Upper lobe of left lung (tissue), 6 donors: ENCODE data around the gene ARVCF. TPM values are rescaled to one million over a fixed set of nuclear protein-coding genes. Genes with fewer than 3 reads are reported as not detected.

Experiments
- ATAC-seq, 2 donors: fragments of 200-7000 bp; cut with Tn5 transposase; one replicate each; pipeline ENCODE4 v1.9.1; 2022; ENCODE audit warnings: mild to moderate bottlenecking in 2 of 2, moderate library complexity in 2 of 2; ENCODE audit not compliant: low FRiP score in 2 of 2
- DNase-seq, 2 donors: peaks; one replicate each; pipeline ENCODE4 v3.0.0-alpha.2; 2019 to 2020
- H3K27ac ChIP-seq, 4 donors: fragments of 200-600 bp; sonication (generic); one replicate each; pipeline ENCODE4 v1.5.1; 2016 to 2019
- H3K27me3 ChIP-seq, 4 donors: fragments of 200-600 bp; sonication (generic); one replicate each; pipeline ENCODE4 v1.5.1; 2017 to 2019
- H3K36me3 ChIP-seq, 4 donors: fragments of 200-600 bp; sonication (generic); one replicate each; pipeline ENCODE4 v1.5.1; 2016 to 2019
- H3K4me1 ChIP-seq, 4 donors: fragments of 200-600 bp; sonication (generic); one replicate each; pipeline ENCODE4 v1.5.1; 2018 to 2019
- H3K4me3 ChIP-seq, 4 donors: fragments of 200-600 bp; sonication (generic); one replicate each; pipeline ENCODE4 v1.5.1; 2017 to 2019; ENCODE audit warnings: mild to moderate bottlenecking in 2 of 4, moderate library complexity in 1 of 4
- H3K9me3 ChIP-seq, 4 donors: fragments of 200-600 bp; sonication (generic); one replicate each; pipeline ENCODE4 v1.5.1; 2018 to 2019
- CTCF ChIP-seq, 6 experiments: fragments of 450-650 bp in 4 of 6; fragments of 200-600 bp in 2 of 6; sonication (generic) in 2 of 6; IDR thresholded peaks; one replicate each; pipeline ENCODE4 v1.5.1; 2016 to 2019; ENCODE audit warnings: antibody characterized with exemption in 6 of 6
- EP300 ChIP-seq, 4 donors: sonication (generic); formaldehyde crosslinking; IDR thresholded peaks; one replicate each; pipeline ENCODE4 v1.5.1; 2017; ENCODE audit warnings: antibody characterized with exemption in 4 of 4, control low read depth in 2 of 4
- POLR2A ChIP-seq, 4 donors: fragments of 450-650 bp; IDR thresholded peaks; one replicate each; pipeline ENCODE4 v1.5.1; 2016 to 2017; ENCODE audit warnings: antibody characterized with exemption in 4 of 4, mild to moderate bottlenecking in 2 of 4
- POLR2AphosphoS5 ChIP-seq, 2 donors: sonication (generic); formaldehyde crosslinking; IDR thresholded peaks; one replicate each; pipeline ENCODE4 v1.5.1; 2017; ENCODE audit warnings: antibody characterized with exemption in 2 of 2
- WGBS, 2 donors: methylation state at CpG; one replicate each; pipeline ENCODE4 v1.1.5; 2017 to 2018; 5-methylcytosine and 5-hydroxymethylcytosine counted together
- total RNA-seq, 6 donors: library from RNA; depleted of rRNA in 4 of 6; stranded (reverse); fragments of >200 nt in 4 of 6; gene quantifications; one replicate each; pipeline versions ENCODE4 v1.1.0 to v1.2.1, GENCODE V29; 2016 to 2021
- donor health status: DM: no; HTN: no; CAD: no; lungs with moderate emphysema.
- donor health status: DM: no; HTN: yes; CAD: no; lungs with severe emphysema.

The ARVCF gene
- total RNA-seq, 6 donors from 2014 or later = 18.5 to 54.5 (median 22.8) TPM

GRCh38 chr22:19988965-19989724 is 27.5 kb downstream of the ARVCF start:
- Histone ChIP-seq H3K27ac (peak overlapping the region; percentile 18 to 51 (median 43)), H3K4me3 (no peak overlapping the region), H3K27me3 (no peaks in the 10 kb centered on the region), H3K36me3 (no peaks in the 10 kb centered on the region), H3K9me3 (no peaks in the 10 kb centered on the region), H3K4me1 (peaks cover 18 to 50% (median 27%) of the 10 kb centered on the region in 4 donors)
- ATAC-seq = peak in 1 of 2 donors; percentile 13
- WGBS, 2 donors = 77 to 80% methylated on average over 1 to 18 of the region's 18 CpGs
- TF ChIP-seq CTCF (IDR thresholded peaks at IDR 0.05) (no peak), POLR2A (IDR thresholded peaks at IDR 0.05) (no peak)
- DNase-seq = peak in 1 of 2 donors; percentile 56

GRCh38 chr22:19988331-19988808 is 28.3 kb downstream of the ARVCF start:
- Histone ChIP-seq H3K4me3 (no peak overlapping the region), H3K27me3 (no peaks in the 10 kb centered on the region), H3K4me1 (peaks cover 18 to 54% (median 28%) of the 10 kb centered on the region in 4 donors), H3K36me3 (no peaks in the 10 kb centered on the region), H3K27ac (peak overlapping the region; percentile 18 to 52 (median 50)), H3K9me3 (no peaks in the 10 kb centered on the region)
- no peak for ATAC-seq
- 84 to 91% methylated on average over 6 to 9 of the region's 9 CpGs for WGBS, 2 donors
- no peak for DNase-seq
- TF ChIP-seq EP300 (IDR thresholded peaks at IDR 0.05) = no peak
- no peak for TF ChIP-seq POLR2A (IDR thresholded peaks at IDR 0.05)
- no peak for TF ChIP-seq CTCF (IDR thresholded peaks at IDR 0.05)
- TF ChIP-seq POLR2AphosphoS5 (IDR thresholded peaks at IDR 0.05) = no peak

- no peaks in the 10 kb centered on the region for H3K27me3 ChIP-seq
- ATAC-seq = no peak
- no peak for DNase-seq
- no peak for TF ChIP-seq POLR2AphosphoS5 (IDR thresholded peaks at IDR 0.05)
- TF ChIP-seq POLR2A (IDR thresholded peaks at IDR 0.05) = no peak
- TF ChIP-seq CTCF (IDR thresholded peaks at IDR 0.05) = no peak
- no peak for TF ChIP-seq EP300 (IDR thresholded peaks at IDR 0.05)
- WGBS, 2 donors = 79 to 86% methylated on average over 5 to 15 of the region's 24 CpGs
- H3K27ac ChIP-seq = peak overlapping the region; percentile 48 to 87 (median 82)
- peaks cover 18 to 54% (median 28%) of the 10 kb centered on the region in 4 donors for H3K4me1 ChIP-seq
- no peaks in the 10 kb centered on the region for H3K36me3 ChIP-seq
- H3K9me3 ChIP-seq = no peaks in the 10 kb centered on the region
- peak overlapping the region in 3 of 4 donors; percentile 84 to 94 (median 84) for H3K4me3 ChIP-seq
Measured at GRCh38 chr22:19987394-19988306, 29.0 kb downstream of the ARVCF start.

GRCh38 chr22:19986410-19987341 is 29.9 kb downstream of the ARVCF start:
- Histone ChIP-seq H3K4me3 (peak overlapping the region; percentile 62 to 94 (median 84)), H3K27me3 (no peaks in the 10 kb centered on the region), H3K27ac (peak overlapping the region; percentile 80 to 89 (median 86)), H3K9me3 (no peaks in the 10 kb centered on the region), H3K36me3 (peaks cover 0 to under 1% (median 0%) of the 10 kb centered on the region in 4 donors), H3K4me1 (peaks cover 15 to 54% (median 27%) of the 10 kb centered on the region in 4 donors)
- WGBS, 2 donors = 0 to 1% methylated on average over 28 to 31 of the region's 76 CpGs
- peak; percentile 67 to 95 for ATAC-seq
- peak; percentile 83 to 96 for DNase-seq
- TF ChIP-seq POLR2A (IDR thresholded peaks at IDR 0.05) = peak in 2 of 4 donors; percentile 40 to 73
- TF ChIP-seq EP300 (IDR thresholded peaks at IDR 0.05) = no peak
- TF ChIP-seq POLR2AphosphoS5 (IDR thresholded peaks at IDR 0.05) = peak; percentile 26 to 68
- no peak for TF ChIP-seq CTCF (IDR thresholded peaks at IDR 0.05)
